SU-DHL-6 (cell line): ENCODE results near the gene NCKAP5.

Experiments used
- EZH2phosphoT487 ChIP-seq: fragments of 200-600 bp; sonication (generic), shearing (Covaris generic); conservative IDR thresholded peaks from 2 replicates; pipeline ENCODE4 v1.6.1; 2018; ENCODE audit warnings: mild to moderate bottlenecking, antibody characterized with exemption, low read length, moderate library complexity, mixed read lengths
- TF ChIP-seq, protein P1 (sequence below): fragments of 200-600 bp; sonication (generic); IDR thresholded peaks from one replicate; pipeline ENCODE4 v1.5.1; 2017; ENCODE audit warnings: antibody characterized with exemption, mild to moderate bottlenecking, low read length, moderate library complexity; ENCODE audit not compliant: insufficient read depth, poor library complexity, severe bottlenecking

DNA sequence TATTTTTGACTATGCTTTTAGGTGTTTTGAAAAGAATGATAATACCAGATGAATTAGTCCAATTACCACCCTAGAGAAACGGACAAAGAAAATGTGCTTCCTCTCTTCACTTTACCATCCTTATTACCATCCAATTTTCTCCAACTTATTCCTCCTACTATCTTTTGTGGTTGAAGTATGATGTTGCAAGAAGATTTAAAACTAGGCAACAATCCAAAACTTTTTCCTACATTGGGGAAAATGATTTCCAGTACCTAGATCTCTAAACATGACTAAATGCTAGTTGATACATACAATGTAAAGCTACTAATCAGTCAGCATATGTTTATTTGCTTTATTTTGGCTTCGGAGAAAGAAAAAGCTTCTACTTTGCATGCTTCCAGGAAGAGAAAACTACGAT lies 543.3 kb downstream of the NCKAP5 start:
- TF ChIP-seq EZH2phosphoT487: no peak
- TF ChIP-seq, protein P1, sequence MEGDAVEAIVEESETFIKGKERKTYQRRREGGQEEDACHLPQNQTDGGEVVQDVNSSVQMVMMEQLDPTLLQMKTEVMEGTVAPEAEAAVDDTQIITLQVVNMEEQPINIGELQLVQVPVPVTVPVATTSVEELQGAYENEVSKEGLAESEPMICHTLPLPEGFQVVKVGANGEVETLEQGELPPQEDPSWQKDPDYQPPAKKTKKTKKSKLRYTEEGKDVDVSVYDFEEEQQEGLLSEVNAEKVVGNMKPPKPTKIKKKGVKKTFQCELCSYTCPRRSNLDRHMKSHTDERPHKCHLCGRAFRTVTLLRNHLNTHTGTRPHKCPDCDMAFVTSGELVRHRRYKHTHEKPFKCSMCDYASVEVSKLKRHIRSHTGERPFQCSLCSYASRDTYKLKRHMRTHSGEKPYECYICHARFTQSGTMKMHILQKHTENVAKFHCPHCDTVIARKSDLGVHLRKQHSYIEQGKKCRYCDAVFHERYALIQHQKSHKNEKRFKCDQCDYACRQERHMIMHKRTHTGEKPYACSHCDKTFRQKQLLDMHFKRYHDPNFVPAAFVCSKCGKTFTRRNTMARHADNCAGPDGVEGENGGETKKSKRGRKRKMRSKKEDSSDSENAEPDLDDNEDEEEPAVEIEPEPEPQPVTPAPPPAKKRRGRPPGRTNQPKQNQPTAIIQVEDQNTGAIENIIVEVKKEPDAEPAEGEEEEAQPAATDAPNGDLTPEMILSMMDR: no peak
